HEK293T (cell line): Measurements from ENCODE around the gene CAPN8.

Source experiments
- CTCF ChIA-PET: fragments of 350-600 bp; formaldehyde crosslinking; extraction: SDS; loops from one replicate; lab custom pipeline; 2021; ENCODE audit warnings: antibody characterized with exemption, inconsistent platforms; lab: Yijun Ruan, JAX
- POLR2A ChIA-PET: fragments of 350-600 bp; formaldehyde crosslinking; extraction: SDS; loops from one replicate; lab custom pipeline; 2020; ENCODE audit warnings: antibody characterized with exemption, inconsistent platforms; lab: Yijun Ruan, JAX
- DNase-seq: peaks from one replicate; pipeline ENCODE4 v3.0.0; 2012; ENCODE audit warnings: mixed read lengths; ENCODE audit errors: extremely low spot score
- ARNT ChIP-seq: fragments of 450-650 bp; IDR thresholded peaks from 2 replicates; pipeline ENCODE4 v1.6.1; 2017; ENCODE audit warnings: mild to moderate bottlenecking
- BHLHE40 ChIP-seq: fragments of 450-650 bp; IDR thresholded peaks from 2 replicates; pipeline ENCODE4 v1.6.1; 2016; ENCODE audit warnings: mild to moderate bottlenecking, moderate library complexity, borderline replicate concordance
- CTBP1 ChIP-seq: fragments of 450-650 bp; IDR thresholded peaks from 2 replicates; pipeline ENCODE4 v1.6.1; 2016; ENCODE audit warnings: borderline replicate concordance
- ELF4 ChIP-seq: fragments of 450-650 bp; IDR thresholded peaks from 2 replicates; pipeline ENCODE4 v1.6.1; 2017; ENCODE audit warnings: antibody characterized with exemption
- FOXA1 ChIP-seq: fragments of 450-650 bp; IDR thresholded peaks from 2 replicates; pipeline ENCODE4 v1.6.1; 2016; ENCODE audit warnings: mild to moderate bottlenecking
- FOXK2 ChIP-seq: fragments of 450-650 bp; IDR thresholded peaks from 2 replicates; pipeline ENCODE4 v1.6.1; 2016; ENCODE audit warnings: mild to moderate bottlenecking
- FOXM1 ChIP-seq: fragments of 450-650 bp; IDR thresholded peaks from 2 replicates; pipeline ENCODE4 v1.6.1; 2017; ENCODE audit warnings: mild to moderate bottlenecking, borderline replicate concordance
- HDGF ChIP-seq: fragments of 450-650 bp; IDR thresholded peaks from 2 replicates; pipeline ENCODE4 v1.6.1; 2017; ENCODE audit warnings: antibody characterized with exemption, borderline replicate concordance
- L3MBTL2 ChIP-seq: fragments of 450-650 bp; conservative IDR thresholded peaks from 2 replicates; pipeline ENCODE4 v1.6.1; 2016; ENCODE audit warnings: mild to moderate bottlenecking
- LEF1 ChIP-seq: fragments of 450-650 bp; IDR thresholded peaks from 2 replicates; pipeline ENCODE4 v1.6.1; 2017; ENCODE audit warnings: mild to moderate bottlenecking, borderline replicate concordance
- NFRKB ChIP-seq: fragments of 450-650 bp; IDR thresholded peaks from 2 replicates; pipeline ENCODE4 v1.6.1; 2016; ENCODE audit warnings: mild to moderate bottlenecking, moderate library complexity
- SP1 ChIP-seq: fragments of 450-650 bp; IDR thresholded peaks from 2 replicates; pipeline ENCODE4 v1.6.1; 2017
- SUZ12 ChIP-seq: fragments of 450-650 bp; IDR thresholded peaks from 2 replicates; pipeline ENCODE4 v1.6.1; 2016; ENCODE audit warnings: mild to moderate bottlenecking
- TARDBP ChIP-seq: fragments of 450-650 bp; IDR thresholded peaks from 2 replicates; pipeline ENCODE4 v1.6.1; 2016
- ZNF384 ChIP-seq: fragments of 450-650 bp; IDR thresholded peaks from 2 replicates; pipeline ENCODE4 v1.6.1; 2016
- TF ChIP-seq, protein P1 (sequence below): fragments of 450-650 bp; IDR thresholded peaks from 2 replicates; pipeline ENCODE4 v1.6.1; 2016

Gene CAPN8

DNA sequence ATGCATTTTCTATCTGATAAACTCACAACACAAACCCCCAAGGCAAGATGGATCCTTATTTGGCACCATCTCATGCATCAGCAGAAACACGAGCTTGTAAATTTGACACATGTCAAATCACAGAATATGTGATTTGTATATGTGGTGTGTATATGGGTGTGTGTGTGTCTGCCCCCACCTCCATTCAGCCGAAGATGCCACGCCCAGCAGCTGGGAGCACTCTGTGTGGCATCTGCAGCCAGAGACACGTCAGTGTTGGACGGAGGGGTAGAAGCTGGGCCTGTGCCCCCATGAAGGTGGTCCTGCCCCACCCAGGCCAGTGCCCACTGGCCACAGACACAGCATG lies 108.4 kb downstream of the CAPN8 start:
- CTCF ChIA-PET = interaction anchor here (0.7 to 2.8 kb wide), 21 partner anchors 14 to 382 kb away, joined by 3 to 53 read pairs (median 6); no protein-coding TSS in a partner anchor
- POLR2A ChIA-PET = interaction anchor here (0.9 to 1.6 kb wide), 2 partner anchors 53 to 60 kb away, joined by 3 to 4 read pairs; no protein-coding TSS in a partner anchor
- DNase-seq = no peak
- no peak for TF ChIP-seq SP1
- no peak for TF ChIP-seq CTBP1
- no peak for TF ChIP-seq TARDBP
- no peak for TF ChIP-seq HDGF
- no peak for TF ChIP-seq ARNT
- TF ChIP-seq ZNF384 = no peak
- no peak for TF ChIP-seq ELF4
- TF ChIP-seq L3MBTL2 = no peak
- TF ChIP-seq, protein P1, sequence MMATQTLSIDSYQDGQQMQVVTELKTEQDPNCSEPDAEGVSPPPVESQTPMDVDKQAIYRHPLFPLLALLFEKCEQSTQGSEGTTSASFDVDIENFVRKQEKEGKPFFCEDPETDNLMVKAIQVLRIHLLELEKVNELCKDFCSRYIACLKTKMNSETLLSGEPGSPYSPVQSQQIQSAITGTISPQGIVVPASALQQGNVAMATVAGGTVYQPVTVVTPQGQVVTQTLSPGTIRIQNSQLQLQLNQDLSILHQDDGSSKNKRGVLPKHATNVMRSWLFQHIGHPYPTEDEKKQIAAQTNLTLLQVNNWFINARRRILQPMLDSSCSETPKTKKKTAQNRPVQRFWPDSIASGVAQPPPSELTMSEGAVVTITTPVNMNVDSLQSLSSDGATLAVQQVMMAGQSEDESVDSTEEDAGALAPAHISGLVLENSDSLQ = no peak
- no peak for TF ChIP-seq NFRKB
- no peak for TF ChIP-seq FOXM1
- TF ChIP-seq BHLHE40 = no peak
- no peak for TF ChIP-seq LEF1
- no peak for TF ChIP-seq FOXK2
- TF ChIP-seq FOXA1 = no peak
- no peak for TF ChIP-seq SUZ12

DNA sequence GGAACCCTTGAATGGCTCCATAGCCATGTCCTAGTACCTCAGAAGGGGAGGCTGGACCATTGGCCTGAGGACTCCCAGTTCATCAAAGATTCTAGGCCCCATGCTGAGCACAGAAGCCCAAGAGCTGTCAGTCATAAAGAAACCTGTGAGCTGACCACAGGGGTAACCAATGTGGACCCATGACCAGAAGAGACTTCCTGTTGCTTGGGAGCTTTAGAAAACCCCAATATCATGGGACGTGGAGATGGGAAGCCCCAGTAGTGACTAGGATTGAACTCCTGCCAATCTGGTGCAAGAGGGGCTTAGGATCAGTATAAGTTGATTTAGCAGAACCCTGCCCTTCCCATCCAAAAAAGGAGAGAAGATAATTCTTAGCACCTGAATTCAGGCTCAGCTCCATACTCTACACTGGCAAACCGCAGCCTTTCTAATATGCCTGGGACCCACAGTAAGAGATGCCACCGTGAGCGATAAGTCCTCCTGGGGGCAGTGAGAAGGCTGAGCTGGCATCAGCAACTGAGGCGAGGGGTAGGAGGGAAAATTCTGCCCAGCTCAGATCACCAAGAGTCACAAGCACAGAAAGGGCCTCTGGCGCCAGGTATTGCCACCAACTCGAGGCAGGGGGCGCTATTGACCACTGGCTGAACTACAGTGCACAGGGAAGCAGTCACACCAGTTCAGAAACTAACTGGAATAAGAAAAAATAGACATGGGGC lies 108.9 kb downstream of the CAPN8 start:
- ChIA-PET POLR2A (interaction anchor here (0.9 to 1.6 kb wide), 3 partner anchors 13 to 61 kb away, joined by 3 to 4 read pairs (median 3); no protein-coding TSS in a partner anchor), CTCF (interaction anchor here (0.6 to 2.8 kb wide), 34 partner anchors 9 to 407 kb away, joined by 3 to 53 read pairs (median 4); no protein-coding TSS in a partner anchor)
- peak; percentile 81 for DNase-seq
- no peak for TF ChIP-seq FOXK2
- TF ChIP-seq NFRKB = no peak
- no peak for TF ChIP-seq ZNF384
- no peak for TF ChIP-seq ELF4
- TF ChIP-seq SUZ12 = no peak
- no peak for TF ChIP-seq FOXM1
- no peak for TF ChIP-seq SP1
- no peak for TF ChIP-seq FOXA1
- no peak for TF ChIP-seq L3MBTL2
- TF ChIP-seq HDGF = no peak
- TF ChIP-seq CTBP1 = no peak
- TF ChIP-seq, protein P1 = no peak
- no peak for TF ChIP-seq LEF1
- TF ChIP-seq ARNT = no peak
- TF ChIP-seq TARDBP = no peak
- no peak for TF ChIP-seq BHLHE40

DNA sequence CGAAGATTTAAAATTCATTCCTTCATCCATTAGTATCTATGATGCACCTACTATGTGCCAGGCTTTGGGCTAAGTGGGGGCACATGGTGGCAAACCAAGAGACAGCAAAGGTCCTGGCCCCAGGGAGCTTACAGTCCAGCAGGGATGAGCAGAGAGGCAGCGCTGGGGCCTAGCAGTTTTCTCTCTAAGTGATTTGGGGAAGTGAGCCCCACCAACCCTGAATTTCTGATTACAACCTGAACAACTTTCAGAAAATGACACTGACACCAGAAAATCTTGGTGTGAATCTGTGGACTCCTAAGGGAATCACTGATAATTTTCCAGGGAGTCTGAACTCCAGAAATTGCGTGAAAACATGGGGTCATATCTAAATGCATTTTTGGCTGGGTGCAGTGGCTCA lies 111.5 kb downstream of the CAPN8 start:
- POLR2A ChIA-PET = no interaction called here
- CTCF ChIA-PET = interaction anchor here (0.5 to 2.0 kb wide), 5 partner anchors 13 to 238 kb away, joined by 3 to 8 read pairs (median 4); no protein-coding TSS in a partner anchor
- no peak for TF ChIP-seq CTBP1
- TF ChIP-seq FOXM1 = no peak
- no peak for DNase-seq

DNA sequence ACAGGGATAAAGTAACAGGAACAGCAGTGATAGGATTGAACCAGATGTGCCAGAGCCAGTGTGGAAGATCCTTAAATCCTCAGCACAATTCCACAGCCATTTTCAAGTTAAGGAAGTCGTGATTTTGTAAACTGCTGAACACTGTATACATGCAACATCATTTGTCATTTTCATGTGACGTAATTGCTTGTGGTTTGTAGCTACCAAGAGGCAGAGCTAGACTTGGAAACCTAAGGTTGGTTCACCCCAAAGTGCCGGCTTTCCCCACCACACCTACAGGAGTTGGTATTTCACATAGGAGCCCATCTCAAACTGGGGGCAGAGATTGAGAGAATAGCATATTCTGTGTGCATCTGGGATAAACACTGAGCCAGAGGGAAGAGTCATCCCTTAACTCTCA lies 113.9 kb downstream of the CAPN8 start:
- no peak for TF ChIP-seq CTBP1
- no peak for TF ChIP-seq ZNF384
- ChIA-PET POLR2A (no interaction called here), CTCF (no interaction called here)
- DNase-seq = no peak

DNA sequence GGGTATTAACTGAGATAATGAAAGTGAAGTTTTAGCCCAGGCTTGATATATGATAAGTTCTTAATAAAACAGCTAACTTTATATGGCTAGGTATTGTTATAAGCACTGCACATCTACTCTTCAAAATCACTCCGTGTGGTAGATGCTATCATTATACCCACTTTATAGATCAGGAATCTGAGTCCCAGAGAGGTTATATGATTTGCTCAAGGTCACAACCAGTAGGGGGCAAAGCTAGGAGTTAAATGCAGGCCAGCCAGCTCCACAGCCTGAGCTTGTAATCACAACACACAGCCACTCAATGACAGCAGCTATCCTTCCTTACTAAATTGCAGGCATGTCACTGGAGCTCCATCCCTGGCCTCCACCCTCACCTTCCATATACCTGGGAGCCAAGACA lies 115.8 kb downstream of the CAPN8 start:
- no peak for TF ChIP-seq FOXK2
- TF ChIP-seq SUZ12 = no peak
- TF ChIP-seq L3MBTL2 = no peak
- TF ChIP-seq NFRKB = no peak
- no peak for TF ChIP-seq LEF1
- TF ChIP-seq ZNF384 = no peak
- no peak for TF ChIP-seq ELF4
- TF ChIP-seq FOXM1 = no peak
- TF ChIP-seq, protein P1 = no peak
- no peak for TF ChIP-seq FOXA1
- no peak for TF ChIP-seq HDGF
- no peak for TF ChIP-seq CTBP1
- TF ChIP-seq SP1 = no peak
- no peak for TF ChIP-seq TARDBP
- no peak for TF ChIP-seq ARNT
- CTCF ChIA-PET = interaction anchor here (2.0 kb wide), 1 partner anchor 134 kb away, joined by 6 read pairs; no protein-coding TSS in a partner anchor
- DNase-seq = no peak
- POLR2A ChIA-PET = no interaction called here

DNA sequence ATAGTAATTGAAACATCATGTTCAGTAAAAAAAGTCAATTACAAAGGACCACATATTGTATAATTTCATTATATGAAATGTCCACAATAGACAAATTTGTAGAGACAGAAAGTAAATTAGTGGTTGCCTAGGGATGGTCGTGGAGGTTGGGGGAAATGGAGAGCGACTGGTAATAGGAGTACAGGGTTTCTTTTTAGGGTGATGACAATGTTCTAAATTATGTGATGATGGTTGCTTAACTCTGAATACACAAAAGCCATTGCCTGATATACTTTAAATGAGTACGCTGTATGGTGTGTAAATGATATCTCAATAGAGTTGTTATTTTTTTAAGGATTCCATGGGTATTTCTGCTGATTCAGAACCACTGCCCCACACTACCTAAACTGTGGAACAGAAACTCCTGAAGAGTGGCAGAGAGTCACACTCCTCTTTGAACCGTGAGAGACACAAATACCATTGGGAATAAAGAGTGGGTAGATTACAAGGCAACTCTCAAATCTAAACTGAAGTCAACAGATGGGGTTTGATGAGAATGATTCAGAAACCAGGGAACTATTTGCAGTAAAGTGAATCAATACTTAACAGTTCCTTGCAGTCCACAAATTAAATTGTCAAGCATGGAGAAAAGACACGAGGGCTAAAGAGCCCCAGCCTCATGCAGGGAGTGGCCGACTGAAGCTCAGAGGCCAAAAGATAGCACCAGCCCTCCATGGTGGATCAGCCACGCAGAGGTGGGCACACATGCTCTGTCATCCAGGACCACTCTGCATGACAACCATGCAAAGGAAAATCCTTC lies 118.0 kb downstream of the CAPN8 start:
- POLR2A ChIA-PET = no interaction called here

More for the DNA sequence above, 118.0 kb downstream of the CAPN8 start:
- no peak for DNase-seq
- CTCF ChIA-PET = interaction anchor here (0.5 kb wide), 1 partner anchor 9 kb away, joined by 3 read pairs; no protein-coding TSS in a partner anchor
- no peak for TF ChIP-seq TARDBP
- no peak for TF ChIP-seq CTBP1
- TF ChIP-seq SP1 = no peak
- no peak for TF ChIP-seq ARNT
- no peak for TF ChIP-seq ELF4
- no peak for TF ChIP-seq NFRKB
- no peak for TF ChIP-seq BHLHE40
- no peak for TF ChIP-seq FOXA1
